Hematopoietic multipotent progenitor cell treated with erythropoietin and hydrocortisone succinate and interleukin-3 and kit ligand, for 4 days (in vitro differentiated cells): ENCODE data around the gene ELK4.

Source experiments
- DNase-seq: peaks from one replicate; pipeline ENCODE4 v3.0.0-alpha.2; 2015

Gene ELK4

DNA sequence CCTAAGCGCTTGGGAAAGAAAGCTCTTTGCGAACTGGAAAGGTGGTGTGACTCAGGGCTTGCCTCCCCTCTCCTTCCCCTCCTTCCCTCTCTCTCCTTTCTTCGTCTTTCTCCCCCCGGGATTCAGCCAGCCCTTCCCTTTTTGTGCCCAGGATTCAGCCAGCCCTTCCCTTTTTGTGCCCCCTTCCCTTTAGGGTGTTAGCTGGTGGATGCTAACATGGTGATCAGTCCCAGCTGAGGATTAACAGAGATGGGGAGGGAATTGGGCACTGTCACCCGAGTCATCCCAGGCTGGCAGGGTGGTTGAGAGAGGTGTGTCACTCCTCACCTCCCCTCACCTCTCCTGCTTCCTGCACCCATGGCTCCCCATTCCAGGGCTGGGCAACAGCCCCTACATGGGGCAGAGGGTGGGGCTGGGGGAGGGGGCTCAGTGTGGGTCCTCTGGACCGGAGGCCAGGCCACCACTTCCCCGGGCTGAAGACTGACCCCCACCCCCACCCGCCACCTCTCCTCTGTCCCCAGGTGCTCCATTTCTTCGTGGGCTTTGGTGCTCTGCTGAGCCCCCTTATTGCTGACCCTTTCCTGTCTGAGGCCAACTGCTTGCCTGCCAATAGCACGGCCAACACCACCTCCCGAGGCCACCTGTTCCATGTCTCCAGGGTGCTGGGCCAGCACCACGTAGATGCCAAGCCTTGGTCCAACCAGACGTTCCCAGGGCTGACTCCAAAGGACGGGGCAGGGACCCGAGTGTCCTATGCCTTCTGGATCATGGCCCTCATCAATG lies 51.5 kb downstream of the ELK4 start:
- no peak for DNase-seq

DNA sequence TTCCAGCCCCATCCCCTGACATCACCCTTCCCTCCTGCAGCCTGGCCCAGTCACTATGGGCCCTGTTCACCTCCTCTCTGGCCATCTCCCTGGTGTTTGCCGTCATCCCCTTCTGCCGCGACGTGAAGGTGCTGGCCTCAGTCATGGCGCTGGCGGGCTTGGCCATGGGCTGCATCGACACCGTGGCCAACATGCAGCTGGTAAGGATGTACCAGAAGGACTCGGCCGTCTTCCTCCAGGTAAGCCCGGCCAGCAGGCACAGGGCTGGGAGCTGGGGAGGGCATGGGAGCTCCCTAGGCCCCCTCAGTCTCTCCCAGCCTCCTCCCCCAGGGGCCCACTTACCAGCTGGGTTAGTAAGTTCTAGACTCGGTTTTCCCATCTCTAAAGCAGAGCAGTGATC lies 52.1 kb downstream of the ELK4 start:
- no peak for DNase-seq

DNA sequence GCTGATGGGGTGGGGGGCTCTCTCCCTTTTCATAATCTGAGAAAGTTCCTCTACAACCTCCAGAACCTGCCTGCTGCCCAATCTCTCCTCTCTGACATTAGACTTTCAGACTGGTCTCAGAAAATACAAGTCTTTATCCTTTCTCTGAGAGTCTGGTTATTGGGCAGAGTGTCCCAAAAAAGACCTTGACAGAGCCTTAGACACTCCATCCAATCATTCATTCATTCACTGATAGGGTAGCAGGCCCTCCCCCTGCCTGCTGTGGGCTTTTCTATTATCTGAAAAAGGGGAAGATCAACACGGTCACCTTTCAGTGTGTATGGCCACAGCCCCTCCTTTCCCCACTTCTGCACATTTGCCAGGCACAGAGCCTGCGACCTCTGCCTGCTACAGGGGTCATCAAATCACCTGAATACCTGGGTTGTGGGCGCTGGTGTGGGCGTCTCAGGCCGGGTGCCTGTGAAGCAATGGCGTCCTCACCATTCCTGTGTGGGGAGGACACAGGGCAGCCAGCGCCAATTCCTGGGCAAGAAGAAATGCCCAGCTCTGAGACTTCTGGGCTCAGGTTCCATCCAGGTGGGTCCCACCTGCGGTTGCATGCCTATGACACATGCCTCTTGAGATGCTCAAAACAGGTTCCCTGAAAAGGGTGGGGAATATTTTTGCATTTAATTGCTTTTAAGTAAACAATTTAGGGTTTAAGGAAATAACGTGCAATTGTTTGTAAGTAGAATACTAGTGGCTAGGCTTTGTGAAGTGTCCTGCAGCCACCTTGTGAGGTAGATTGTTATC lies 52.8 kb downstream of the ELK4 start:
- DNase-seq, result no peak

DNA sequence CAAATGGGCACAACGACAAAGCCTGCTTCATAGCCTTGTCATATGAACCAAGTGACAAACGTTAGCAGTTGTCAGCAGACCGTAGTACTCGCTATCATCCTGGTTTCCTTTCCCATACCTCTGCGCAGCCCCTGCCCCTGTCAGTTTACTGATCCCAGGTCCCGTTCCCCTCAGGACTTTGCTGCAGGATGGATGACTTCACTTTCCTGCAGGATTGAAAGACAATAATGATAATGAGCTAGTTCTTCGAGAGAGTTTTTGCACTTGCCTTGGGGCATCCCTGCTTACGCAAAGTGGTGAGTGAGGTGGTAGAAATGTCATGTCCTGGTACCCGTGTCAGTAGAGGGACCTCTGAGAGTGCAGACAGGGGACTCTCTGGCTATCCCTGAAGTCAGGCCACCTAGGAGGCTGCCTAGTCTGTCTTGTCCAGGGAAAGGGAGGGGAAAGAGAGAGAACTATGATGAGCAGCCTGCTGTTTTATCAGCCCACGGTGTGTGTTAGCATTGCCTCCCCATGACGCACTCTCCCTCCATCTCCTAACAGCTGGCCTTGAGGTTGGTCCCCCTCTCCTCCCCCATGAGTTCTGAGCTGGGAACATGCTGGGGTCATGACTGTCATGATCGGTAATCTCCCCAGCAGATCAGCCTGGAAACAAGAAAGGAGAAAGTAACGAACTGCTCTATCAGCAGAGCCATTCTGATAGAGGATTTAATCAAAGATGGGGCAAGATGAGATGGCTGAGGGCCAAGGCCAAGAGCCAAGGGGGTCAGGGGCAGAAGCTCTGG lies 53.7 kb downstream of the ELK4 start:
- DNase-seq, result no peak

DNA sequence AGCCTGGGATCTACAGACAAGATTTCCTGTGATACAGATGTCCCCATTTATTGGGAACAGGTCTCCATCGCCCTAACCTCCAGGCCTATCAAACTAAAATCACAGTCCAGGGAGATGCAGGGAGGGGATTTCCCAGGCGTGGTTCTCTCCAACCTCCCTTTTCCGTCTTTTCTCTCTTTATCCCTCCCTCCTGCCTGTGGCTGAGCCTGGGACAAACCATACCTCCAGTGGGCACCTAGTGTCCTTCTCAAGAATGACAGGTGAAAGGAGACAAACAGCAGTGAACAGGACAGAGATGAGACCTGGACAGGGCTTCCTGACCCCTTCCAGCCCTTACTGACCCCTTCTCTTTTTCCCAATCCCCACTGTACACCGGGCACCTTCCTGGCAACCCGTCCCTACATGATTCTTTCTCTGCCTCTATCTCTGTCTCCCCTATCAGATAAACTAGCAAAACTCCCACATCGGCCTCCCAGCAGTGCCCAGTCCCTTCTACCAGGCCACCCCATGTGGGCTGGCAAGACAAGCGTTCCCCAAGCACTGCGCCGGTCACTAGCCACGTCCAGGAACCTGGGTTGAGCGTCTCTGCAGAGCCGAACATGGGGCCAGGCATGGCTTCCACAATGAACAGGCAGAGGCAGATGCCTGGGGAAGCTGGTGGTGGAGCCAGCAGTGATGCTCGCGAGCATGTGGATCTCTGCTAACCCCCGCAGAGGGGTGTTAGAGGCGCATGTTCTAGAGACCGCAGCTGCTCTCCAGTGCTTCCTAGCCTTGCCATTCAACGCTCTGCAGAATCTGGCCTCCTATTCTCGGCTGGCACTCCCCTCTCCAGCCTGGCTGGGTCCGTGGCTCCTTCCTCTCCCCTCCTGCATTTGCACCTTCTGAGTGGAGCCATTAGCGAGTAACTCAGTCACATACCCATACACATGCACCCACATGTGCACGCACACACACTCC lies 54.7 kb downstream of the ELK4 start:
- no peak for DNase-seq

DNA sequence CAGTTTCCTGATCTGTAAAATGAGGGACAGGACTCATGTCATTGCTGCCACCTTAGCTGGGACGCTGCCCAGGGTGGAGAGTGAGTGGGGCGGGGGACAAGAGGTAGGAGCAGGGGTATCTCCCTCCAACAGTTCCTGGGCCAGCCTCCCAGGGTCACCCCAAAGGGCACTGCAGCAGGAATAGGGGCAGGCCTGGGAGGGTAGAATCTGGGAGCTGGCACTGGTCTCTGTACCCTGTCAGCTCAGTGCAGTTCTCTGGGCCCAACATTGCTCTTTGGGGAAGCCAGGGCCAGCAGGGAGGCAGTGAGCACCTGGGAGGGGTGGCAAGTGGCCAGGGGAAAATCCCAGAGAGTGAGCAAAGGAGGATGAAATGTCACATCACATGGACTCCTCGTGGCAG lies 55.8 kb downstream of the ELK4 start:
- DNase-seq, result no peak

DNA sequence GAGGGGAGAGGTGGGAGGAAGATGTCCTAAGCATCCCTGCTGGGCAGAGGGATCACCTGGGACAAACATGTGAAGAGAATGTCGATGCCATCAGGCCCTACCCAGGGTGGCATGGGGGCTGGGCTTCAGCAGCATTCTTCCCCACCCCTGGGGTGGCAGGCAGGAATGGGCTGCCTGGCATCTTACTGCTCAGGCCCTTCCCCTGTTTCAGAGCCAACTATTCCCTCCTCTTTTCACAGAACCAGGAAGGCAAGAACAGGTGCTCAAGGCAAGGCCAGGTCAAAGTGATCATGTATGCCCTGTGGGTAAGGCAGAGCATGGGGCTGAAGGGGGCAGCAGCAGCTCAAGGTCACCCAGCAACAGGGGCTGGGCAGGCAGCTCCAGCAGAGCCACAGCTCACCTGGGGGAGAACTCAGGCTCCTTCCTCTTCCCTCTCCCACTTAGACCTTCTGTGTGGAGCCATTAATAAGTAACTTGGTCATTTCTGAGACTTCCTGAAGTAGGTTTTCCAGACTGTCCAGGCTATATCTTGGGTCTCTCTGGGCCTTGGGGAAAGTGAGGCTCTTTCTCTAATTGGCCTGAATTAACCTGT lies 56.4 kb downstream of the ELK4 start:
- DNase-seq, result no peak

DNA sequence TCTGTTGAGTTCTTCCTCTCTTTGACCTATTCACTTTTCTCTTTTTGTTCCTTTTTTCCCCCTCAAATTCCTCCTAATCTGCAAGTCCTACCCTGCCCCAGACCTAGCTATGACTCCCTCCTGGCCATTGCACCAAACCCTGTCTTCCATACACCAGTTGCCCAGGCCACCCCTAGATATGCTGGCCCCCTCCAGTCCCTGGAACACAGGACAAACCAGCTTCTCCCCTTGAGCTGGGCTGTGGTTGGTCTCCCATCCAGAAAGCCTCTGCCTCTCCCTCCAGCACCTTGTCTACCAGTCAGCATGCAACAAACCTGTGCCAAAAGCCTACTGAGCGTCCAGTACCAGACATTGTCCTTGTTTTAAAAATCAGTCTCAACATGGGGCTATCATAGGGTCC lies 59.4 kb downstream of the ELK4 start:
- no peak for DNase-seq

DNA sequence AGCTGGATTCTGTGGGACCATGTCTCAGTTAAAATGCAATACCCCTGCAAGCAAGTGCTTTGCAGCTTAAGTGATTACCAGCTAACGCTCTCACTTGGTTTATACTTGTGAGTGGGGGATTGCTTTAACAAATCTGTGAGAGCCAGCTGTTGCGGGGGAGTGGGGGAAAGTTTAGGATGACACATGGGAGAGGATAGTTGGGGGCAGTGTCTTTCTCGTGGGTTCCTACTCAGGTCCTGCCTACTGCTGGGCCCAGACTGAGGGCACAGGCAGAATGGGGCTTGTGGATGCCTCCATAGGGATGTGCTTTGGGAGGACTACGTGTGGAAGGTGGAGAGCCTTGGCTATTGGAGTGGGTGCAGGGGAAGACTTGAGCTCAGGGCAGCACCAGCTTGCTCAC lies 60.1 kb downstream of the ELK4 start:
- DNase-seq, result no peak

DNA sequence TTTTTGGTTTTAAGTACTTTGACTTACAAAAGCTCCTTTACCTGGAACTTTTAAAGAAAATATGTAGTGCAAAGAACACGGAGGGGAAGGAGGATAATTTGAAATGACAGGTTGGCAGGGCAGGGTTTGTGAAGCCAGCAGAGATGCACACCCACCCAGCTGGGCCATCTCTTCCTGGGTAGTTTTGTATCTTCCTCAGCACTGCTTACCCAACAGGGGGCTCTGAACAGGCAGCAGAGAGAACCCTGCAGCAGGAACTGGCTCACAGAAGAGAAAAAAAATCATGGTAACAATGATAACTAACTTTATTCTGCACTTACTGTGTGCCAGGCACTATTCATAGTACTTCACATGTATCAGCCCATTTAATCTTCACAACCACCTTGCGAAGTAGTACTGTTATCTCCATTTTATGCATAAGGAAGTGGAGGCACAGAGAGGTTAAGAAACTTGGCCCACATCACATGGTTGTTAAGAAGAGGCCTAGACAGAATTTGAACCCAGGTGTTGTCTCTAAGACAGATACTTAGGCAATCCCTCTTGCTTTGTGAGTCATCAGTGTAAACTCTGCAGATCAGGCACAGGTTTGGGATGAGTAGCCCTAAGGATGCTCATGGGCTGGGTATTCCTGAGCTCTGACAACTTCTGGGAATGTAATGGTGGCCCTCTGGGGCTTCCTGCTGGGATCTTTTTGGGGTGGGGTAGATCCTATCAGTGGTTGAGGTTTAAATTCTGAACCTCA lies 60.8 kb downstream of the ELK4 start:
- peak; percentile 50 for DNase-seq

DNA sequence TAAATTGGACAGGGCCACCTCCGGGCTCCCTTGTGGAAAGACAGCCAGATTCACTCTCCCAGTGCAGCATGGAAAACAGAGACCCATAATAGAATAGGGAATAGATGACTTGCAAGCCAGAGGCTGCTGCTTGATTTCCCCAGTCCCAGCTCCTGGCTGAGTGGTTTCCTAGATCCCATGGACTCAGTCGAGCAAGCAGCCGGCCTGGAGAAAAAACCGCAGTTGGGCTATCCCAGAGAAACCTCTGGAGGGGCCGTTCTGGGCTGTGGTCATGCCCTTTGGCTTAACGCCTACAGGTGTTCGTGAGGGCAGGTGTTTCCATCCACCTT lies 61.7 kb downstream of the ELK4 start:
- no peak for DNase-seq

DNA sequence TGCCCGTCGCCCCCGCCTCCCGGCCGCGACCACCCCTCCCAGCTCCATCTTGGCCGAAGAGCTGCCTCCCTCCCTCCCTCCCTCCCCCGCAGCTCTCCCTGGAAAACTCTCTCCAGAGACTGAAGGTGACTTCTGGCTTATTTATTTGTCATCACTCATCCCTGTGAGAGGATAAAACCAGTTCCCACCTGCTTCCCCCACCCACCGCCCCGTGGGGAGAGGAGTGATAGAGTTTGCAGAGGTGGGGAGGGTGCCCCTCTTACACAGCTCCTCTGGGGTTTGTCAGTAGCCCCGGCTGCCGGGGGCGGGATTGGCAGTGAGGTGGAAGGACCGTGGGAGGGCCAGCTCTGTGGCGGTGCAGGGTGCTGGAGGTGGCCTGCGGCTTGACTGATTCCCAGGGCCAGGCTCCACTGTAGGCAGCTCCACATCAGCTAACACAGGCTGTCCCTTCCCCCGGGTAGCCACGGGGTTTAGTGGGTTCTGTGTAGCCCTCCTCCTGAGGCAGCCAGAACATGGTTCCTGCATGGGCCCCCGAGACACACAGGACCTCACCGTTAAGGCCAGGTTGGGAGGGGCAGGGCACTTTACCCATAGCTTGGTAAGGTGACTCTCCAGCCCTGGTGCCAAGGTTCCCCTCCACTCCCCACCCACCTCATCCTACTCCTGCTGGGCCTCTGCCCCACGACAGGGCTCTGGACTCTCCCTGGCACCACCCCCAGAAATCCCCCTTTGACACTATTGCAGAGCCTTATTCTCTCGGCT lies 62.2 kb downstream of the ELK4 start:
- DNase-seq, result no peak

DNA sequence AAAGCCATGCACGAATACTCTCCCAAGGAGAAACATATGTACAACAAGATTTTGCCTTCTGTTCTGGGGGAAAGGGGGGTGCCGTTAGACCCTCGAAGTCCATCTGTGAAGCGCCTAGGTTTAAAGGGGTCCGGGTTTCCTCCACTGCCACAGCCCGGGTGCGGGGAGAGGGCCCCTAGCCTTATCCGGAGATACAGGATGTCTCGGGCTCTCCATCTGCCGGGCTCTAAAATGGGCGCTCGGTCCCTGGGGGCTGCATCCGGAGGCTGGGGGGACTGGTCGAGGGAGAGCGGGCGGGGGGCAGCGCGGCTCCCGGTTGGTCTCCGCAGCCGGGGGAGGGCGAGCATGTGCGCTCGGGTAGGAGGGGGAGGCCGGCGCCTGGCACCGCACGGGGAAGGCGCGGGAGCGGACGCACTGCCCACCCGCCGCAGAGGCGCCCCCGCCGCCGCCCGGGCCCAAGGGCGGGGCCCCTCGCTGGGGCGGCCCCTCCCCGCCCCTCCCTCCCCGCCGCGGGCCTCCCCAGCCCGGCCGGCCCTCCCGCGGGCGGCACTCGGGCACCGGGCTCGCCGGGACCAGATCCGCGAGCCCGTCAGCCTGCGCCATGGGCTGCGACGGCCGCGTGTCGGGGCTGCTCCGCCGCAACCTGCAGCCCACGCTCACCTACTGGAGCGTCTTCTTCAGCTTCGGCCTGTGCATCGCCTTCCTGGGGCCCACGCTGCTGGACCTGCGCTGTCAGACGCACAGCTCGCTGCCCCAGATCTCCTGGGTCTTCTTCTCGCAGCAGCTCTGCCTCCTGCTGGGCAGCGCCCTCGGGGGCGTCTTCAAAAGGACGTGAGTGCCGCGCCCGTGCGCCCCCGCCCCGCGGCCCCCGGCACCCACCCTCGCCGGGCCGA lies 63.1 kb downstream of the ELK4 start:
- DNase-seq, result peak; percentile 28

DNA sequence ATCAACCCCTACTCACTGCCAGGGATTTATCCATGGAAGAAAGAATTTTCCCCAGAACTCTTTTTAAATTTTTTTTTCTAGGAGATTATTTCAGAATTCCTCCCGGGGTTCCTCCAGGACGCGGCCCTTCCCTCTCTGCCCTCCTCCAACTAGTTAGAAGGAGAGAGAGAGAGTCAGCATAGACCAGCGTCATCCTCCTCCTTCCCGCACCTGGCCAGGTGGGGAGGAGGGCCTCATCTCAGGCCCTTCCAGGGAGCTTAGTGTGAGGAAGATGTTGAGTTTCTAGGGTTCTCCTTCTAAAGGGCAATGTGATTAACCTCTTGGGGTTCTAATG lies 63.7 kb downstream of the ELK4 start:
- no peak for DNase-seq

DNA sequence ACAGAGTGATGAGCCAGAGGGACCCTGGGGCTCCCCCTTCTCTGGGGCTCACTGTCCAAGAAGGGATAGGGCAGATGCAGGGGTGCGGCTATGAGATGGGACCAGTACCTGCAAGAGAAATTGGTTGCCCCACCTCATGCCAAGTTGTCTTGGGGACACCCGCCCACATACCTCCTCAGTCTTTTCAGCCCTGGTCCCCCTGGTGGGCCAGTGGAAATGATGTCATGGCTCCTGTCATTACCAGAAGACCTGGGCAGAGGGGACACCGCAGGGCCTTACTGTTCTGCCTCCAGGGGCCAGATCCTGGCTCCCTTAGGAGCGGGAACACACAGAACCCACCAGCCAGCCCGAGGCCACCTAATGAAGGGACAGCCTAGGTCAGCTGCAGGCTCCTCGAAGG lies 64.1 kb downstream of the ELK4 start:
- DNase-seq, result no peak

DNA sequence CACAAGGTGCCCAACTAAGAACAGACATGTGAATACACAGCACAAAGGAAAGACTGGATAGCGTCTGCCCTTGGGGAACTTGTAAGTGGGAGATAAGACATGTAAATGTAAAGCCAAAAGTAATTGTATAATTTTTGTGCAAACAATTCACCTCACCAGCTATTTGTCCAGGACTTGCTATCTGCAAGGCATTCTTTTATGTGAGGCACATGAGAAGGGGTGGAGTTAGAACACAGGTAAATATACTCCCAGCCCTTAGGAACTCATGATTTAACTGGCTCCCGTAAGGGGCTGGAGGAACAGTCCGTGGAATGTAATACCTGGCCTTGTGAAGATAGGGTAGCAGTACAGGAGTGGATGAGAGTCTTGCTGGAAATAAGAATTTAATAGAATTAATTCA lies 66.0 kb downstream of the ELK4 start:
- DNase-seq, result no peak

DNA sequence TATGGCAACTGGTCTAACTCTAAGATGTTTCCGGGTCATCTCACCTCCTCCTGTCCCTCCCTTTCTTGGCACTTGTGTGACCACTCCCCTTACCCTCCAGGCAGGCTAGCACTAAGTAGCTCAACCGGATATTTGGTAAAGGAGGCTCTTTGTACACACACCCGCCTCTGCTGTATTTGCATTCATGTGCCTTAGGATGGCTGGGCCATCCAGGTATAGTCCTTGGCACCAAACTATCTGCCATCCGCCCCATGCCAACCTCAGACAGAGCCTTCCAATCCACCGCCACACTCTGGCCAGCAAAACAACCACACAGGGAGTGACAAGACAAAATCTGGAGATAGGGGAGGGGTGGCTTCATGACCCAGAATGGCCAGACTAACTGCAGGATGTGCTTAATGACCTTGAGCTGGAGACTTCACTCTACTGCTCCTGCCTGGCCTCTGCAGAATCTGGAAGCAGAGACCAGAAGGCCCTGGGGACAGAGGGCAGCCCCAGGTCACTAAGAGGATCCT lies 67.8 kb downstream of the ELK4 start:
- no peak for DNase-seq

DNA sequence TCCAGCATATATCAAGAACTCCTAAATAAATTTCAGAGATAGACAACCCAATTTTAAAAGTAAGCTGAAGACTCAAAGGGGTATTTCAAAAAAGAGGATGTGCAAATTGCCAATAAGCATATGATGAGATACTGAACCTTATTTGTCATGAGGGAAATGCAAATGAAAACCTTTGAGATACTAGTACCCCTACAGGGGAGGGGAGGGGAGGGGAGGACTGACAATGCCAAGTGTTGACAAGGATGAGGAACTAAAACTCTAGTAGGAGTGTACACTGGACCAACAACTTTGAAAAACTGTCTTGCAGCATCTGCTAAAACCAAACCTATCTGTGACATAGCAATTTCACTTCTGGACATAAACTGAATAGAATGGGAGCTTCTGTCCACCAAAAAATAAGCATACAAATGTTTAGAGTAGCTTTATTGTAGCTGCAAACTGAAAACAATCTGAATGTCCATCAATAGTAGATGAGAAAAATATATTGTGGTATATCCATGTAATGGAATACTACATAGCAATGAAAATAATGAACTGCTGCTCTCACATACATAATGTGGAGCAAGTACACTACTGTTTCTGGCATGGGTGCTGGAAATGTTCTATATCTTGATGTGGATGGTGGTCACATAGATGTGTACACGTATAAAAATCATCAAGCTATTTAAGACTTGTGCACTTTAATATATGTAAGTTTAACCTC lies 70.2 kb downstream of the ELK4 start:
- no peak for DNase-seq
